Measurements from ENCODE around the gene CCL27. TPM values are rescaled to one million over a fixed set of nuclear protein-coding genes. Genes with fewer than 3 reads are reported as not detected.
A peak's percentile ranks its signal among the peaks of the same experiment; 100 is the strongest.

CCL27 gene
- total and polyA plus RNA-seq, 4 donors: not detected

- intact Hi-C loops (cut with DNase I): loop anchor here in 1 of 2 donors (5.0 kb wide), 1 partner anchor 65 kb away; no protein-coding TSS in a partner anchor
- no peaks in the 10 kb centered on the region for H3K27me3 ChIP-seq (ENCODE audit: control insufficient read depth in 1 of 2, insufficient read depth in 2 of 2, low read length in 1 of 2)
- H3K4me1 ChIP-seq (ENCODE audit: control insufficient read depth in 1 of 2, insufficient read depth in 2 of 2, low read length in 2 of 2): no peaks in the 10 kb centered on the region
- DNase-seq (peak; percentile 97 to 98), ATAC-seq (ENCODE audit: low FRiP score) (peak; percentile 98)
- H3K27ac ChIP-seq (ENCODE audit: low read depth in 1 of 2, low read length in 2 of 2): peak within 1 kb of the TSS; percentile 6 to 30
- 0 to 1% methylated on average over 69 to 74 of the region's 74 CpGs for WGBS, 2 donors
- no peaks in the 10 kb centered on the region for H3K9me3 ChIP-seq (ENCODE audit: control insufficient read depth, low read length)
- no peaks in the 10 kb centered on the region for H3K36me3 ChIP-seq (ENCODE audit: control insufficient read depth in 1 of 2, insufficient read depth in 2 of 2, low read length in 1 of 2)
- H3K4me3 ChIP-seq (ENCODE audit: low read length in 2 of 2): peak within 1 kb of the TSS; percentile 19 to 49
Measured at GRCh38 chr9:34637356-34638137, 24.9 kb downstream of the CCL27 start, which contains the start of gene SIGMAR1. TSS of gene SIGMAR1 (minus strand) at chr9:34637787. CDS start at chr9:34637697, 90 bp downstream.

- WGBS, 2 donors: 6 to 8% methylated on average over 22 to 23 of the region's 23 CpGs
- DNase-seq (peak; percentile 67 to 87), ATAC-seq (ENCODE audit: low FRiP score) (no peak)
- Histone ChIP-seq H3K36me3 (ENCODE audit: control insufficient read depth in 1 of 2, insufficient read depth in 2 of 2, low read length in 1 of 2) (no peaks in the 10 kb centered on the region), H3K4me3 (ENCODE audit: low read length in 2 of 2) (peak overlapping the region in 1 of 2 donors; percentile 19), H3K9me3 (ENCODE audit: control insufficient read depth, low read length) (no peaks in the 10 kb centered on the region), H3K27ac (ENCODE audit: low read depth in 1 of 2, low read length in 2 of 2) (no peak overlapping the region), H3K4me1 (ENCODE audit: control insufficient read depth in 1 of 2, insufficient read depth in 2 of 2, low read length in 2 of 2) (no peaks in the 10 kb centered on the region), H3K27me3 (ENCODE audit: control insufficient read depth in 1 of 2, insufficient read depth in 2 of 2, low read length in 1 of 2) (no peaks in the 10 kb centered on the region)
- intact Hi-C loops (cut with DNase I): loop anchor here in 1 of 2 donors (5.0 kb wide), 1 partner anchor 65 kb away; no protein-coding TSS in a partner anchor
Measured at GRCh38 chr9:34636791-34637355, 25.6 kb downstream of the CCL27 start.

GRCh38 chr9:34635556-34635955 is 26.9 kb downstream of the CCL27 start:
- DNase-seq: no peak
- Histone ChIP-seq H3K4me1 (ENCODE audit: control insufficient read depth in 1 of 2, insufficient read depth in 2 of 2, low read length in 2 of 2) (no peaks in the 10 kb centered on the region), H3K27me3 (ENCODE audit: control insufficient read depth in 1 of 2, insufficient read depth in 2 of 2, low read length in 1 of 2) (no peaks in the 10 kb centered on the region), H3K36me3 (ENCODE audit: control insufficient read depth in 1 of 2, insufficient read depth in 2 of 2, low read length in 1 of 2) (no peaks in the 10 kb centered on the region), H3K4me3 (ENCODE audit: low read length in 2 of 2) (no peak overlapping the region), H3K9me3 (ENCODE audit: control insufficient read depth, low read length) (no peaks in the 10 kb centered on the region), H3K27ac (ENCODE audit: low read depth in 1 of 2, low read length in 2 of 2) (no peak overlapping the region)
- intact Hi-C loops (cut with DNase I): loop anchor here in 1 of 2 donors (5.0 kb wide), 1 partner anchor 67 kb away; no protein-coding TSS in a partner anchor
- WGBS, 2 donors: 90% methylated on average over 14 of the region's 14 CpGs
- no peak for ATAC-seq (ENCODE audit: low FRiP score)

GRCh38 chr9:34634551-34635248 is 27.8 kb downstream of the CCL27 start:
- Histone ChIP-seq H3K4me3 (ENCODE audit: low read length in 2 of 2) (no peak overlapping the region), H3K27ac (ENCODE audit: low read depth in 1 of 2, low read length in 2 of 2) (no peak overlapping the region), H3K36me3 (ENCODE audit: control insufficient read depth in 1 of 2, insufficient read depth in 2 of 2, low read length in 1 of 2) (no peaks in the 10 kb centered on the region), H3K9me3 (ENCODE audit: control insufficient read depth, low read length) (no peaks in the 10 kb centered on the region), H3K4me1 (ENCODE audit: control insufficient read depth in 1 of 2, insufficient read depth in 2 of 2, low read length in 2 of 2) (no peaks in the 10 kb centered on the region), H3K27me3 (ENCODE audit: control insufficient read depth in 1 of 2, insufficient read depth in 2 of 2, low read length in 1 of 2) (no peaks in the 10 kb centered on the region)
- intact Hi-C loops (cut with DNase I): loop anchor here in 1 of 2 donors (5.0 kb wide), 1 partner anchor 68 kb away; no protein-coding TSS in a partner anchor
- DNase-seq: no peak
- 58 to 69% methylated on average over 3 of the region's 3 CpGs for WGBS, 2 donors
- ATAC-seq (ENCODE audit: low FRiP score): no peak

DNA sequence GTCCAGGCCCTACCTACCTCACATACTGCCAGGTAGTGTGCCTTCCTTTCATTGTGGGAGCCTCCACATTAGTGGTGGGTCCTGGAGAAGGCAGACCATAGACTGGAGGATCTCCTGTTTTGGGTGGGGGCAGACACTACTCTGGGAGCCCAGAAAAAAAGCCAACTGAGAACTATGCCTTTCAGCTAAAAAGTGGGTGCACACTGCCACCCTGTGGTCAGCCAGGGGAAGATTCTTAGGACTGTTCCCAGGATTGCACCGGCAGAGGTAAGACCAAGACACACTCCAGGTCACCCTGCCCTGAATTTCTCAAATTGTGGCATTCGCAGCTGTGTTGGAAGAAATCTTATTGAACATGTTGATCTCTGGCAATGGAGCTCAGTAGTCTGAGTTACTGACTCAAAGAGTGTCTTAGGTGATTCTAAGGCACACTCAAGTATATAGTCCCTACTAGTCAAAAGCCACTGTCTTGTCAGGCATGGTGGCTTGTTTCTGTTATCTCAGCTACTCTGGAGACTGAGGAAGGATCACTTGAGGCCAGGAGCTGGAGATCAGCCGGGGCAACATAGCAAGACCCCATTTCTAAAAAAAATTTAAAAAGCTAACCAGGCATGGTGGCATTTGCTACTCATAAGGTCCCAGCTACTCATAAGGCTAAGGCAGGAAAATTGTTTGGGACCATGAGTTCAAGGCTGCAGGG is 28.5 kb downstream of the CCL27 start:
- Histone ChIP-seq H3K36me3 (ENCODE audit: control insufficient read depth in 1 of 2, insufficient read depth in 2 of 2, low read length in 1 of 2) (no peaks in the 10 kb centered on the region), H3K27me3 (ENCODE audit: control insufficient read depth in 1 of 2, insufficient read depth in 2 of 2, low read length in 1 of 2) (no peaks in the 10 kb centered on the region), H3K4me3 (ENCODE audit: low read length in 2 of 2) (no peak overlapping the region), H3K9me3 (ENCODE audit: control insufficient read depth, low read length) (no peaks in the 10 kb centered on the region), H3K4me1 (ENCODE audit: control insufficient read depth in 1 of 2, insufficient read depth in 2 of 2, low read length in 2 of 2) (no peaks in the 10 kb centered on the region), H3K27ac (ENCODE audit: low read depth in 1 of 2, low read length in 2 of 2) (no peak overlapping the region)
- 20 to 21% methylated on average over 3 of the region's 3 CpGs for WGBS, 2 donors
- peak; percentile 76 to 85 for DNase-seq
- peak; percentile 62 for ATAC-seq (ENCODE audit: low FRiP score)
- intact Hi-C loops (cut with DNase I): loop anchor here in 1 of 2 donors (2.0 kb wide), 1 partner anchor 21 kb away; the partner anchor contains the start of gene RPP25L

DNA sequence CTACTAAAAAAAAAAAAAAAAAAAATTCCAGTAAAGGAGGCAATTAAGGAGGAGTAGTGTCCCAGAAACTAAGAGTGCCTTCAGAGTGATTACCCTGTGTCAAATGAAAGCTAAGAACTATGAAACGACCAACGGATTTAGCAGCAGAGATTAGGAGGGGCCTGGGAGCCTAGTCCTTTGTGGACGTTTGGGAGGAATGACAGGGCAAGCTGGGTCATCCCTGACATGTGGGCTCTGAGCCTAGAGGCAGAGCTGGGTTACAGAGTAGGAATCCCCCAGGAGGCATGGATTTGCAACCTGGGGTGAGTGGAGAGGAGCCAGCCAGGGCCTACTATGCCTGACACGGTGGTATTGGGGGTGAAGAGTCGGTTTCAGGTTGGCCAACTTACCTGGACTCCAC is 29.3 kb downstream of the CCL27 start:
- ATAC-seq (ENCODE audit: low FRiP score) (no peak), DNase-seq (no peak)
- no peak overlapping the region for H3K27ac ChIP-seq (ENCODE audit: low read depth in 1 of 2, low read length in 2 of 2)
- no peak overlapping the region for H3K4me3 ChIP-seq (ENCODE audit: low read length in 2 of 2)
- no peaks in the 10 kb centered on the region for H3K36me3 ChIP-seq (ENCODE audit: control insufficient read depth in 1 of 2, insufficient read depth in 2 of 2, low read length in 1 of 2)
- no peaks in the 10 kb centered on the region for H3K9me3 ChIP-seq (ENCODE audit: control insufficient read depth, low read length)
- H3K27me3 ChIP-seq (ENCODE audit: control insufficient read depth in 1 of 2, insufficient read depth in 2 of 2, low read length in 1 of 2): no peaks in the 10 kb centered on the region
- intact Hi-C loops (cut with DNase I): loop anchor here in 1 of 2 donors (2.0 kb wide), 1 partner anchor 20 kb away; the partner anchor contains the start of gene RPP25L
- H3K4me1 ChIP-seq (ENCODE audit: control insufficient read depth in 1 of 2, insufficient read depth in 2 of 2, low read length in 2 of 2): no peaks in the 10 kb centered on the region
- 51 to 72% methylated on average over 5 of the region's 5 CpGs for WGBS, 2 donors

- WGBS, 2 donors: 33% methylated on average over 5 of the region's 5 CpGs
- Histone ChIP-seq H3K9me3 (ENCODE audit: control insufficient read depth, low read length) (no peaks in the 10 kb centered on the region), H3K4me3 (ENCODE audit: low read length in 2 of 2) (no peak overlapping the region), H3K27me3 (ENCODE audit: control insufficient read depth in 1 of 2, insufficient read depth in 2 of 2, low read length in 1 of 2) (no peaks in the 10 kb centered on the region), H3K27ac (ENCODE audit: low read depth in 1 of 2, low read length in 2 of 2) (no peak overlapping the region), H3K4me1 (ENCODE audit: control insufficient read depth in 1 of 2, insufficient read depth in 2 of 2, low read length in 2 of 2) (no peaks in the 10 kb centered on the region), H3K36me3 (ENCODE audit: control insufficient read depth in 1 of 2, insufficient read depth in 2 of 2, low read length in 1 of 2) (no peaks in the 10 kb centered on the region)
- no peak for DNase-seq
- intact Hi-C loops (cut with DNase I): no loop called here
- ATAC-seq (ENCODE audit: low FRiP score): no peak
Measured at GRCh38 chr9:34630402-34631154, 31.9 kb downstream of the CCL27 start.

GRCh38 chr9:34629491-34629808 is 33.0 kb downstream of the CCL27 start:
- H3K4me3 ChIP-seq (ENCODE audit: low read length in 2 of 2): no peak overlapping the region

More at GRCh38 chr9:34629491-34629808, 33.0 kb downstream of the CCL27 start:
- DNase-seq (no peak), ATAC-seq (ENCODE audit: low FRiP score) (no peak)
- Histone ChIP-seq H3K27ac (ENCODE audit: low read depth in 1 of 2, low read length in 2 of 2) (no peak overlapping the region), H3K9me3 (ENCODE audit: control insufficient read depth, low read length) (no peaks in the 10 kb centered on the region), H3K4me1 (ENCODE audit: control insufficient read depth in 1 of 2, insufficient read depth in 2 of 2, low read length in 2 of 2) (no peaks in the 10 kb centered on the region), H3K36me3 (ENCODE audit: control insufficient read depth in 1 of 2, insufficient read depth in 2 of 2, low read length in 1 of 2) (no peaks in the 10 kb centered on the region), H3K27me3 (ENCODE audit: control insufficient read depth in 1 of 2, insufficient read depth in 2 of 2, low read length in 1 of 2) (no peaks in the 10 kb centered on the region)
- WGBS, 2 donors: 25 to 28% methylated on average over 5 of the region's 5 CpGs
- intact Hi-C loops (cut with DNase I): no loop called here

Data from aorta (tissue), 5 donors.